ENCODE measurements around the gene IL1RAPL1.

The IL1RAPL1 gene

DNA sequence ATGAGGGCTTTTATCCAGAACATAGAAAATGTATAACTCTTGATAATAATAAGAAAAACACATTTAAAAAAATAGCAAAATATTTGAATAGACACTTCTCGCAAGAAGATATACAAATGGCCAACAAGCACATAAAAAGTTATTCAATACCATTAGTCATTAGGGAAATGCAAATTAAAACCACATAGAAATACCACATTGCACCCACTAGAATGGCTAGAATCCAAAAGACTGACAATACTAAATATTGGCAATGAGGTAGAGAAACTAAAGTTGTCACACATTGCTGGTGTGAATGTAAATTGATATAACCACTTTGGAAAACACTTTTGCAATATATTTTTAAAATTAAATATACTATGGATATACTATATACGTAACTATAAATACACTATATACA is 873.8 kb downstream of the IL1RAPL1 start:
- DNase-seq (ENCODE audit: low spot score in 2 of 2), result no peak
- no peak for ATAC-seq
- no peaks in the 10 kb centered on the region for H3K4me1 Mint-ChIP-seq
- H3K4me3 Mint-ChIP-seq, result no peak overlapping the region
- no peak overlapping the region for H3K27ac Mint-ChIP-seq
- peaks cover 6% of the 10 kb centered on the region for H3K9me3 Mint-ChIP-seq
- no peaks in the 10 kb centered on the region for H3K36me3 Mint-ChIP-seq

- no peak overlapping the region for H3K4me3 Mint-ChIP-seq
- no peak overlapping the region for H3K27ac Mint-ChIP-seq
- H3K4me1 Mint-ChIP-seq, result no peaks in the 10 kb centered on the region
- ATAC-seq, result no peak
- no peak for DNase-seq (ENCODE audit: low spot score in 2 of 2)
- no peaks in the 10 kb centered on the region for H3K36me3 Mint-ChIP-seq
- H3K9me3 Mint-ChIP-seq, result peaks cover 2% of the 10 kb centered on the region
Observed at GRCh38 chrX:29466456-29466855, 879.2 kb downstream of the IL1RAPL1 start.

GRCh38 chrX:29468911-29469494 is 881.8 kb downstream of the IL1RAPL1 start:
- H3K9me3 Mint-ChIP-seq, result peaks cover 5% of the 10 kb centered on the region
- ATAC-seq (no peak), DNase-seq (ENCODE audit: low spot score in 2 of 2) (no peak)
- H3K36me3 Mint-ChIP-seq, result no peaks in the 10 kb centered on the region
- no peak overlapping the region for H3K27ac Mint-ChIP-seq
- H3K4me1 Mint-ChIP-seq, result no peaks in the 10 kb centered on the region
- H3K4me3 Mint-ChIP-seq, result no peak overlapping the region

- H3K4me3 Mint-ChIP-seq, result no peak overlapping the region
- DNase-seq (ENCODE audit: low spot score in 2 of 2), result no peak
- H3K9me3 Mint-ChIP-seq, result peaks cover 5% of the 10 kb centered on the region
- no peak overlapping the region for H3K27ac Mint-ChIP-seq
- no peaks in the 10 kb centered on the region for H3K36me3 Mint-ChIP-seq
- no peak for ATAC-seq
- H3K4me1 Mint-ChIP-seq, result no peaks in the 10 kb centered on the region
Observed at GRCh38 chrX:29470030-29470429, 882.8 kb downstream of the IL1RAPL1 start.

GRCh38 chrX:29471829-29472228 is 884.6 kb downstream of the IL1RAPL1 start:
- H3K4me1 Mint-ChIP-seq, result no peaks in the 10 kb centered on the region
- no peak overlapping the region for H3K27ac Mint-ChIP-seq
- H3K4me3 Mint-ChIP-seq, result no peak overlapping the region
- H3K36me3 Mint-ChIP-seq, result no peaks in the 10 kb centered on the region
- DNase-seq (ENCODE audit: low spot score in 2 of 2) (no peak), ATAC-seq (no peak)
- peaks cover 5% of the 10 kb centered on the region for H3K9me3 Mint-ChIP-seq

- Mint-ChIP-seq H3K27ac (no peak overlapping the region), H3K4me1 (no peaks in the 10 kb centered on the region), H3K36me3 (no peaks in the 10 kb centered on the region), H3K9me3 (peaks cover 11% of the 10 kb centered on the region), H3K4me3 (no peak overlapping the region)
- ATAC-seq, result no peak
- DNase-seq (ENCODE audit: low spot score in 2 of 2), result no peak
Observed at GRCh38 chrX:29477878-29478277, 890.6 kb downstream of the IL1RAPL1 start.

GRCh38 chrX:29478336-29479069 is 891.3 kb downstream of the IL1RAPL1 start:
- no peak for ATAC-seq
- no peak overlapping the region for H3K27ac Mint-ChIP-seq

GRCh38 chrX:29487214-29487613 is 900.0 kb downstream of the IL1RAPL1 start:
- ATAC-seq (no peak), DNase-seq (ENCODE audit: low spot score in 2 of 2) (no peak)
- Mint-ChIP-seq H3K4me1 (no peaks in the 10 kb centered on the region), H3K4me3 (no peak overlapping the region), H3K36me3 (no peaks in the 10 kb centered on the region), H3K27ac (no peak overlapping the region), H3K9me3 (peaks cover 8% of the 10 kb centered on the region)

More at GRCh38 chrX:29478336-29479069, 891.3 kb downstream of the IL1RAPL1 start:
- Mint-ChIP-seq H3K36me3 (no peaks in the 10 kb centered on the region), H3K4me1 (no peaks in the 10 kb centered on the region), H3K9me3 (peaks cover 11% of the 10 kb centered on the region), H3K4me3 (no peak overlapping the region)
- no peak for DNase-seq (ENCODE audit: low spot score in 2 of 2)

DNA sequence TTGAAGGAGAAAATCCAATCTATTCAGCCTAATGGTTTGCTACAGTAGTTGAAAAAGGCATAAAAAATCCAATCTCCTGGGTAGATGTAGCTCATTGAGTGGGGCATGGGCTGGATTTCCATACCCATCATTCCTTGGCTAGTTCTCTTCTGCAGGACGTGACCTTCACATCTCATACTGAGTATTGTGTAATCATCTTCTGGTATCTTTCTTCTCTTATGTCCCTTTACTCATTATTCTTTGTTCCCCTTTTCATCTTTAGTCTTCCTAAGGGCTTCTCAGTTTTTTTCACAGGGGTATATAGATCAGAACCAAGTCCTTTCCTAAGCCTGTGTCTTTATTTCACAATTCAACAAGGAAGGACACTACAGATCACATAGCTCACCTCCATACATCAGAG is 900.5 kb downstream of the IL1RAPL1 start:
- ATAC-seq (no peak), DNase-seq (ENCODE audit: low spot score in 2 of 2) (no peak)
- no peaks in the 10 kb centered on the region for H3K36me3 Mint-ChIP-seq
- H3K27ac Mint-ChIP-seq, result no peak overlapping the region
- H3K9me3 Mint-ChIP-seq, result peaks cover 8% of the 10 kb centered on the region
- no peak overlapping the region for H3K4me3 Mint-ChIP-seq
- H3K4me1 Mint-ChIP-seq, result no peaks in the 10 kb centered on the region

GRCh38 chrX:29488919-29489318 is 901.7 kb downstream of the IL1RAPL1 start:
- Mint-ChIP-seq H3K4me1 (no peaks in the 10 kb centered on the region), H3K27ac (no peak overlapping the region), H3K4me3 (no peak overlapping the region), H3K9me3 (peaks cover 8% of the 10 kb centered on the region), H3K36me3 (no peaks in the 10 kb centered on the region)
- ATAC-seq (no peak), DNase-seq (ENCODE audit: low spot score in 2 of 2) (no peak)

DNA sequence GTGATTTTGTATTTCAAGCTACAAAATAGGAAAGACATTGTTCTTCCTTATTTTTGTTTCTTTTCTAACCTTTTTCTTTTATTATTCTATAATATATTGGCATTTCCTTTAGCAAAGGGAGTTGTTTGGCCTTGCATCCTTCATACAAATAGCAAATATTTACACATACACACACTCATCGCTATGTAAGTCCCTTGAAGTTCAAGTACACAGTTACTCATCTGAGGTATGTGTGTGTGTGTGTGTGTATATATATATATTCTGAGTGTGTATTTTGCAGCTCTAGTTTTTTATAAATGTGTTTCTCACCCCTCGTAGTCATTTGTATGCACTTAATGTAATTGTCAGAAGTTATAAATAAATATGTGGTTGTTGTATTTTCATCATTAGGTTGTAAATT is 903.4 kb downstream of the IL1RAPL1 start:
- DNase-seq (ENCODE audit: low spot score in 2 of 2) (no peak), ATAC-seq (no peak)
- Mint-ChIP-seq H3K27ac (no peak overlapping the region), H3K4me1 (no peaks in the 10 kb centered on the region), H3K4me3 (no peak overlapping the region), H3K9me3 (peaks cover 4% of the 10 kb centered on the region), H3K36me3 (no peaks in the 10 kb centered on the region)

- ATAC-seq, result no peak
Observed at GRCh38 chrX:29491659-29492058, 904.4 kb downstream of the IL1RAPL1 start.

GRCh38 chrX:29496636-29497180 is 909.5 kb downstream of the IL1RAPL1 start:
- H3K9me3 Mint-ChIP-seq, result peaks cover 9% of the 10 kb centered on the region
- no peaks in the 10 kb centered on the region for H3K36me3 Mint-ChIP-seq
- no peak for ATAC-seq
- no peak overlapping the region for H3K27ac Mint-ChIP-seq
- no peak overlapping the region for H3K4me3 Mint-ChIP-seq
- DNase-seq (ENCODE audit: low spot score in 2 of 2), result no peak
- H3K4me1 Mint-ChIP-seq, result no peaks in the 10 kb centered on the region

More at GRCh38 chrX:29491659-29492058, 904.4 kb downstream of the IL1RAPL1 start:
- peaks cover 7% of the 10 kb centered on the region for H3K9me3 Mint-ChIP-seq
- DNase-seq (ENCODE audit: low spot score in 2 of 2), result no peak
- no peak overlapping the region for H3K27ac Mint-ChIP-seq
- H3K4me3 Mint-ChIP-seq, result no peak overlapping the region
- no peaks in the 10 kb centered on the region for H3K36me3 Mint-ChIP-seq
- H3K4me1 Mint-ChIP-seq, result no peaks in the 10 kb centered on the region

- Mint-ChIP-seq H3K9me3 (peaks cover 13% of the 10 kb centered on the region), H3K4me1 (no peaks in the 10 kb centered on the region), H3K4me3 (no peak overlapping the region), H3K27ac (no peak overlapping the region), H3K36me3 (no peaks in the 10 kb centered on the region)
- no peak for ATAC-seq
- DNase-seq (ENCODE audit: low spot score in 2 of 2), result no peak
Observed at GRCh38 chrX:29506729-29507128, 919.5 kb downstream of the IL1RAPL1 start.

DNA sequence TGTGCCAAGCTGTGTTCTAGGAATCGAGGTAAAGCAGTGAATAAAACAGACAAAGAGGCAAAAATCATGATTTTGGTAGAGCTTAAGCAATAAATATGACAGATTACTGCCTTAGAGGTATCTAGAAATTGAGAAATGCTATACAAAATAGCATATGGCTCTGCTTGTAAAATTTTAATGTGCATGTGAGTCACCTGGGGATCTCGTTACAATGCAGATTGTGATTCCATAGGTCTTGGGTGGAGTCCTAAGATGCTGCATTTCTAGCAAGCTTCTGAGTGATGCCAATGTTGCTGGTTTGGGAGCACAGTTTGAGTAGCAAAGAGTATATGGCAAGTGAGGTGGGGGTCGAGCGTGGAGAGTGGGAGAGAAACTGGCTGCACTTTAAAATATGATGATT is 930.9 kb downstream of the IL1RAPL1 start:
- no peak overlapping the region for H3K4me3 Mint-ChIP-seq
- DNase-seq (ENCODE audit: low spot score in 2 of 2) (no peak), ATAC-seq (no peak)
- no peak overlapping the region for H3K27ac Mint-ChIP-seq
- peaks cover 7% of the 10 kb centered on the region for H3K9me3 Mint-ChIP-seq
- no peaks in the 10 kb centered on the region for H3K4me1 Mint-ChIP-seq
- H3K36me3 Mint-ChIP-seq, result no peaks in the 10 kb centered on the region

DNA sequence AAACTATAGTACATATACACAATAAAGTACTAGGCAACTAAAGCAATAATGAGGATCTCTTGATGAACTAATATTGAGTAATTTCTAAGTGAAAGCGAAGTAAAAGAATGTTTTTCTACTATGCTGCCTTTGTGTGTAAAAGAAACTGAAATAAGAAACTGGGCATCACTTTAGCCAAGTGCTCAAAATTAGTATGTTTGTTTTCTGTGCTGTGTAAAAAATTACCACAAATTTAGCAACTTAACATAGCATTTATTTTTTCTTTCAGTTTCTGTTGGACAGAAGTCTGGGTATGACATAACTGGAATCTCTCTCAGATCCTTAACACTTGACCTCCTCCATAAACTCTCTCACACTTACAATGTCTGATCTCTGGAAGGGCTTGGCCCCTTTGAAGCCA is 941.0 kb downstream of the IL1RAPL1 start:
- no peak overlapping the region for H3K4me3 Mint-ChIP-seq
- no peak for ATAC-seq

More for the DNA sequence above, 941.0 kb downstream of the IL1RAPL1 start:
- DNase-seq (ENCODE audit: low spot score in 2 of 2), result no peak
- H3K4me1 Mint-ChIP-seq, result no peaks in the 10 kb centered on the region
- H3K36me3 Mint-ChIP-seq, result no peaks in the 10 kb centered on the region
- H3K27ac Mint-ChIP-seq, result no peak overlapping the region
- H3K9me3 Mint-ChIP-seq, result peaks cover 12% of the 10 kb centered on the region
